ENCODE measurements around the gene SLC35B2. TPM values are rescaled to one million over a fixed set of nuclear protein-coding genes. Genes with fewer than 3 reads are reported as not detected.

SLC35B2 gene
- total and polyA plus RNA-seq, 9 of the 15 experiments (the other 6 are each of a cell fraction or from before 2014, with no cell fraction given): 14.5 to 59.1 (median 47.1) TPM

DNA sequence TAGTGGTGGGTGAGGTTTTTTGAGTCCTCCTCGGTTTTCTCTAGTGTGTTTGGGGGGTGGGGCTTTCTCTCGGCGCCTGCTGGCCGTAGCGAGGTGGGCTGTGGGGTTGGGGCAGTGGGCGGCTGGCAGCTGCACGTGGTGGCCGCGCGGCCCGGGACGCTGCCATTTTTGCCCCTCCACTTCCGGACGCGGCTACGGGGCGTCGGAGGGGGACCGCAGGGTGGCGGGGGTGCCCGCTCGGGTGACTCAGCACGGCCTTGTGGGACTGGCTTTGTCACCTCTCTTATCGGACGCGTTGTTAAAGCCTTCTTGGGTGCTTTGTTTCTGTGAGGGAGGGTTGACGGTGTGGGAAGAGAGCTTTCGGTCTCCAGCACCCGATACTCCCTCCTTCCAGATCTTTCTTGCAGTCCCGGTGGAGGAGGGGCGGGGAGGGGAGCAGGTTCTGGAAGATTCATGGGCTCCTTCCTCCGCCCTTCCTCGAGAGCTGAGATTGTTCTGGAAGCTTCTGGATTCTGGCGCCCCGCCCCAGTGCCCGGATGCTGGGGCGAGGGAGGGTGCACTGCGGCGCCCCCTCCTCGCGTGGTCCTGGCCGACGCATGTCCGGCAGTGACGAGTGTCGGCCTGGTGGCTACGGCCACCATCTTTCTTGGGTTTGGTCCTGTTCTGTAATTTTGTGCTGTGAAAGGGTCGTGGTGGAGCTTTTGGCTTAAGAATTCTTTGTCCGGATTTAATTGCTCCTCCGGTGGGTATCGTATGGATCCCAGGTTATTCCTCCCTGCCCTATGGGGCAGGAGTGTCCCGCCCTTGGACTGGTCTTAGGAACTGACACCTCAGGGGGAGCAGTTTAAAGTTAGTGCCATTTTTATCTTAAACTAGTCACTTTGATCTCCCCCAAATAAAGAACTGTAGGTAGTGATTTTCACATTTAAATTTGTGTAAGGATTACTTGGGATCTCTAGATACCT, 9.7 kb downstream of the SLC35B2 start (continued):
- TF ChIP-seq, protein P1, sequence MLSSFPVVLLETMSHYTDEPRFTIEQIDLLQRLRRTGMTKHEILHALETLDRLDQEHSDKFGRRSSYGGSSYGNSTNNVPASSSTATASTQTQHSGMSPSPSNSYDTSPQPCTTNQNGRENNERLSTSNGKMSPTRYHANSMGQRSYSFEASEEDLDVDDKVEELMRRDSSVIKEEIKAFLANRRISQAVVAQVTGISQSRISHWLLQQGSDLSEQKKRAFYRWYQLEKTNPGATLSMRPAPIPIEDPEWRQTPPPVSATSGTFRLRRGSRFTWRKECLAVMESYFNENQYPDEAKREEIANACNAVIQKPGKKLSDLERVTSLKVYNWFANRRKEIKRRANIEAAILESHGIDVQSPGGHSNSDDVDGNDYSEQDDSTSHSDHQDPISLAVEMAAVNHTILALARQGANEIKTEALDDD (IDR thresholded peaks at IDR 0.05): no peak
- TF ChIP-seq SMAD4 (CRISPR knock-in tag; conservative IDR thresholded peaks at IDR 0.05) (peak; percentile 44), TAF1 (IDR thresholded peaks at IDR 0.05; ENCODE audit: control insufficient read depth, extremely low read depth, insufficient read depth, low read length, severe bottlenecking) (no peak), POU5F1 (IDR thresholded peaks at IDR 0.05; ENCODE audit: borderline replicate concordance, low read depth, low read length, partially characterized antibody) (peak; percentile 69), DPF2 (IDR thresholded peaks at IDR 0.05) (peak; percentile 84), BRCA1 (IDR thresholded peaks at IDR 0.05) (no peak), BRCA1 (CRISPR knock-in tag; IDR thresholded peaks at IDR 0.05) (peak; percentile 8; the same call in 1 of the 2 replicates), ARHGAP35 (IDR thresholded peaks at IDR 0.05; ENCODE audit: partially characterized antibody) (no peak), ZEB2 (IDR thresholded peaks at IDR 0.05) (peak; percentile 11; the same call in 1 of the 2 replicates), SMAD2 (IDR thresholded peaks at IDR 0.05; ENCODE audit: low read depth, low read length) (no peak), CEBPG (CRISPR knock-in tag; IDR thresholded peaks at IDR 0.05) (peak; percentile 26; the same call in 1 of the 2 replicates), CEBPG (tag; conservative IDR thresholded peaks at IDR 0.05 in 1 of 2, IDR thresholded peaks at IDR 0.05 in 1 of 2) (no peak), LARP7 (IDR thresholded peaks at IDR 0.05) (0 out of 2 replicates have a peak, but pooled peaks have one; percentile 2), MED1 (CRISPR knock-in tag; IDR thresholded peaks at IDR 0.05; ENCODE audit: borderline replicate concordance) (0 out of 2 replicates have a peak, but pooled peaks have one; percentile 20), KDM1A (IDR thresholded peaks at IDR 0.05) (peak in 1 of 2 experiments; percentile 58; a peak in 1 of 4 replicates), KLF16 (IDR thresholded peaks at IDR 0.05) (peak; percentile 63; the same call in 1 of the 2 replicates), CCNT2 (IDR thresholded peaks at IDR 0.05; ENCODE audit: borderline replicate concordance, extremely low read depth, insufficient read length, low read depth, low read length) (peak; percentile 98), ZNF77 (CRISPR knock-in tag; IDR thresholded peaks at IDR 0.05) (no peak), JUN (IDR thresholded peaks at IDR 0.05; ENCODE audit: borderline replicate concordance, low read depth, low read length) (peak; percentile 87), JUN (CRISPR knock-in tag; IDR thresholded peaks at IDR 0.05; ENCODE audit: borderline replicate concordance) (no peak)
- TF ChIP-seq, protein P2, sequence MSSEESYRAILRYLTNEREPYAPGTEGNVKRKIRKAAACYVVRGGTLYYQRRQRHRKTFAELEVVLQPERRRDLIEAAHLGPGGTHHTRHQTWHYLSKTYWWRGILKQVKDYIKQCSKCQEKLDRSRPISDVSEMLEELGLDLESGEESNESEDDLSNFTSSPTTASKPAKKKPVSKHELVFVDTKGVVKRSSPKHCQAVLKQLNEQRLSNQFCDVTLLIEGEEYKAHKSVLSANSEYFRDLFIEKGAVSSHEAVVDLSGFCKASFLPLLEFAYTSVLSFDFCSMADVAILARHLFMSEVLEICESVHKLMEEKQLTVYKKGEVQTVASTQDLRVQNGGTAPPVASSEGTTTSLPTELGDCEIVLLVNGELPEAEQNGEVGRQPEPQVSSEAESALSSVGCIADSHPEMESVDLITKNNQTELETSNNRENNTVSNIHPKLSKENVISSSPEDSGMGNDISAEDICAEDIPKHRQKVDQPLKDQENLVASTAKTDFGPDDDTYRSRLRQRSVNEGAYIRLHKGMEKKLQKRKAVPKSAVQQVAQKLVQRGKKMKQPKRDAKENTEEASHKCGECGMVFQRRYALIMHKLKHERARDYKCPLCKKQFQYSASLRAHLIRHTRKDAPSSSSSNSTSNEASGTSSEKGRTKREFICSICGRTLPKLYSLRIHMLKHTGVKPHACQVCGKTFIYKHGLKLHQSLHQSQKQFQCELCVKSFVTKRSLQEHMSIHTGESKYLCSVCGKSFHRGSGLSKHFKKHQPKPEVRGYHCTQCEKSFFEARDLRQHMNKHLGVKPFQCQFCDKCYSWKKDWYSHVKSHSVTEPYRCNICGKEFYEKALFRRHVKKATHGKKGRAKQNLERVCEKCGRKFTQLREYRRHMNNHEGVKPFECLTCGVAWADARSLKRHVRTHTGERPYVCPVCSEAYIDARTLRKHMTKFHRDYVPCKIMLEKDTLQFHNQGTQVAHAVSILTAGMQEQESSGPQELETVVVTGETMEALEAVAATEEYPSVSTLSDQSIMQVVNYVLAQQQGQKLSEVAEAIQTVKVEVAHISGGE (CRISPR knock-in tag; IDR thresholded peaks at IDR 0.05): peak in 2 of 3 experiments; percentile 45 to 89; a peak in 4 of 6 replicates
- TF ChIP-seq, protein P3, sequence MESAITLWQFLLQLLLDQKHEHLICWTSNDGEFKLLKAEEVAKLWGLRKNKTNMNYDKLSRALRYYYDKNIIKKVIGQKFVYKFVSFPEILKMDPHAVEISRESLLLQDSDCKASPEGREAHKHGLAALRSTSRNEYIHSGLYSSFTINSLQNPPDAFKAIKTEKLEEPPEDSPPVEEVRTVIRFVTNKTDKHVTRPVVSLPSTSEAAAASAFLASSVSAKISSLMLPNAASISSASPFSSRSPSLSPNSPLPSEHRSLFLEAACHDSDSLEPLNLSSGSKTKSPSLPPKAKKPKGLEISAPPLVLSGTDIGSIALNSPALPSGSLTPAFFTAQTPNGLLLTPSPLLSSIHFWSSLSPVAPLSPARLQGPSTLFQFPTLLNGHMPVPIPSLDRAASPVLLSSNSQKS (CRISPR knock-in tag; IDR thresholded peaks at IDR 0.05): 0 out of 2 replicates have a peak, but pooled peaks have one; percentile 32

Data from K562 (cell line).